ENCODE measurements around the gene NR1H3. TPM values are rescaled to one million over a fixed set of nuclear protein-coding genes. Genes with fewer than 3 reads are reported as not detected.

Gene NR1H3
- total and polyA plus RNA-seq, 12 donors: 15.4 to 246 (median 47.2) TPM

DNA sequence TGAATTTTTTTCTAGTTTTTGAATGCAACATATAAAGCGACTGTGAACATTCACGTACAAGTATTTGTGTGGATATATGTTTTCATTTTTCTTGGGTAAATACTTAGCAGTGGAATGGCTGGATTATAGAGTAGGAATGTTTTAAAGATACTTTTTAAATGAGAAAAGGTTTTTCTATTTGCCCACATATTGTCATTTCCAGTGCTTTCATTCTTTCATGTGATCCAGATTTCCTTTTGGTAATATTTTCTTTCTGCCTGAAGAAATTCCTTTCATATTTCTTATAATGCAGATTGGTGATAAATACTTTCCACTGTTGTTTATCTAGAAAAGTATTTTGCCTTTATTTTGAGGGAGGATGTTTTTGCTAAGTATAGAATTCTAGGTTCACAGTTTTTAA, 35.1 kb upstream of the NR1H3 start:
- H3K27ac ChIP-seq: no peak overlapping the region
- no peaks in the 10 kb centered on the region for H3K27me3 ChIP-seq
- WGBS, 4 donors: 94 to 96% (median 94%) methylated on average over 2 of the region's 2 CpGs
- no peak for DNase-seq
- H3K36me3 ChIP-seq (replicated peaks in 1 of 2): peaks cover 0 to 39% of the 10 kb centered on the region in 2 donors
- H3K9me3 ChIP-seq (replicated peaks in 1 of 3): no peaks in the 10 kb centered on the region
- peaks cover 6 to 20% of the 10 kb centered on the region in 2 donors for H3K4me1 ChIP-seq (replicated peaks in 1 of 2)
- intact Hi-C loops (cut with DNase I): no loop called here
- TF ChIP-seq, protein P1, sequence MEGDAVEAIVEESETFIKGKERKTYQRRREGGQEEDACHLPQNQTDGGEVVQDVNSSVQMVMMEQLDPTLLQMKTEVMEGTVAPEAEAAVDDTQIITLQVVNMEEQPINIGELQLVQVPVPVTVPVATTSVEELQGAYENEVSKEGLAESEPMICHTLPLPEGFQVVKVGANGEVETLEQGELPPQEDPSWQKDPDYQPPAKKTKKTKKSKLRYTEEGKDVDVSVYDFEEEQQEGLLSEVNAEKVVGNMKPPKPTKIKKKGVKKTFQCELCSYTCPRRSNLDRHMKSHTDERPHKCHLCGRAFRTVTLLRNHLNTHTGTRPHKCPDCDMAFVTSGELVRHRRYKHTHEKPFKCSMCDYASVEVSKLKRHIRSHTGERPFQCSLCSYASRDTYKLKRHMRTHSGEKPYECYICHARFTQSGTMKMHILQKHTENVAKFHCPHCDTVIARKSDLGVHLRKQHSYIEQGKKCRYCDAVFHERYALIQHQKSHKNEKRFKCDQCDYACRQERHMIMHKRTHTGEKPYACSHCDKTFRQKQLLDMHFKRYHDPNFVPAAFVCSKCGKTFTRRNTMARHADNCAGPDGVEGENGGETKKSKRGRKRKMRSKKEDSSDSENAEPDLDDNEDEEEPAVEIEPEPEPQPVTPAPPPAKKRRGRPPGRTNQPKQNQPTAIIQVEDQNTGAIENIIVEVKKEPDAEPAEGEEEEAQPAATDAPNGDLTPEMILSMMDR (IDR thresholded peaks at IDR 0.05): no peak
- TF ChIP-seq POLR2A (IDR thresholded peaks at IDR 0.05): no peak
- H3K4me3 ChIP-seq: no peak overlapping the region

DNA sequence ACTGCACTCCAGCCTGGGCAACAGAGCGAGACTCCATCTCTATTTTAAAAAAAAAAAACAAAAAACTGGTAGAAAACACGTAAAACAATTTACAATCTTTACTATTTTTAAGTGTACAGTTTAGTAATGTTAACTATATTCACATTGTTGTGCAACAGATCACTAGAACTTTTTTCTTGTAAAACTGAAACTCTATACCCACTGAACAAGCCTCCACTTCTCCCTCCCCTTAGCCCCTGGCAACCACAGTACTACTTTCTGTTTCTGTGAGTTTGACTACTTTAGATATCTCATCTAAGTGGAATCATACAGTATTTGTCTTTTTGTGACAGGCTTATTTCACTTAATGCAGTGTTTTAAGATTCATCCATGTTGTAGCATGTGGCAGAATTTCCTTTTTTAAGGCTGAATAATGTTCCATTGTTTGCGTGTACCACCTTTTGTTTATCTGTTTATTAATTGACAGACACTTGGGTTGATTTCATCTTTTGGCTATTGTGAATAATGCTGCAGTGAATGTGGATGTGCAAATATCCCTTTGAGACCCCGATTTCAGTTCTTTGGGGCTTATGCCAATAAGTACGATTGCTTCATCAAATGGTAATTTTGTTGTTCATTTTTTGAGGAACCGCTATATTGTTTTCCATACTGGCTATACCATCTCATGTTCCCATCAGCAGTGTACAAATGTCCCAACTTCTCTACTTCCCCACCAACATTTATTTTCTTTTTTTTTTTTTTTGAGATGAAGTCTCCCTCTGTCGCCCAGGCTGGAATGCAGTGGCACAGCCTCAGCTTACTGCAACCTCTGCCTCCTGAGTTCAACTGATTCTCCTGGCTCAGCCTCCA, 32.0 kb upstream of the NR1H3 start:
- H3K27me3 ChIP-seq: no peaks in the 10 kb centered on the region
- H3K9me3 ChIP-seq (replicated peaks in 1 of 3): no peaks in the 10 kb centered on the region
- peaks cover 0 to 22% of the 10 kb centered on the region in 2 donors for H3K36me3 ChIP-seq (replicated peaks in 1 of 2)
- H3K4me1 ChIP-seq (replicated peaks in 1 of 2): peaks cover 4 to 5% of the 10 kb centered on the region in 2 donors
- H3K27ac ChIP-seq: no peak overlapping the region
- intact Hi-C loops (cut with DNase I): no loop called here
- WGBS, 4 donors: 83 to 87% (median 83%) methylated on average over 7 of the region's 7 CpGs
- TF ChIP-seq POLR2A (IDR thresholded peaks at IDR 0.05): no peak
- H3K4me3 ChIP-seq: no peak overlapping the region
- no peak for DNase-seq

DNA sequence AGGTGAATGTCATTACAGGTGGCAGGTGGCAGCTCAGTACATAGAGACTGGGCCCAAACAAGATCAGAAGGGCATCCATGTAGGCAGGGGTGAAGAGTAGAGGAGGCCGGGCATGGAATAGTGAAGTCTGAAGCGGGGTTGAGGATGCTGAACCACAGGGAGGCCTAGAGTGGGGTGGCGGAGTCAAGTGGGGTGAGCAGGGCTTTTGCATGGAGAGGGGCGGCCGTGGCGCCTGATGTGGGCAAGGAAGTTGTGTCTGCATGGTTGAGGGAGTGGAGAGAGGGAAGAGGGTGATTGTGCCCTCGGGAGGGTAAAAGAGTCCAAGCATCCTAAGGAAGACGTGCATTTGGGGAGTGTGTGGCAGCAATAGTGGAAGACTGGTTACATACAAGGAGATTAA, 28.6 kb upstream of the NR1H3 start:
- intact Hi-C loops (cut with DNase I): no loop called here
- H3K27me3 ChIP-seq: no peaks in the 10 kb centered on the region
- no peak overlapping the region for H3K27ac ChIP-seq
- peaks cover 5 to 7% of the 10 kb centered on the region in 2 donors for H3K4me1 ChIP-seq (replicated peaks in 1 of 2)
- H3K9me3 ChIP-seq (replicated peaks in 1 of 3): no peaks in the 10 kb centered on the region
- H3K4me3 ChIP-seq: no peak overlapping the region
- H3K36me3 ChIP-seq (replicated peaks in 1 of 2): peaks cover 0 to 5% of the 10 kb centered on the region in 2 donors
- 89 to 97% (median 95%) methylated on average over 8 of the region's 8 CpGs for WGBS, 4 donors
- DNase-seq: no peak
- TF ChIP-seq POLR2A (IDR thresholded peaks at IDR 0.05): no peak
- TF ChIP-seq, protein P1 (IDR thresholded peaks at IDR 0.05): no peak

DNA sequence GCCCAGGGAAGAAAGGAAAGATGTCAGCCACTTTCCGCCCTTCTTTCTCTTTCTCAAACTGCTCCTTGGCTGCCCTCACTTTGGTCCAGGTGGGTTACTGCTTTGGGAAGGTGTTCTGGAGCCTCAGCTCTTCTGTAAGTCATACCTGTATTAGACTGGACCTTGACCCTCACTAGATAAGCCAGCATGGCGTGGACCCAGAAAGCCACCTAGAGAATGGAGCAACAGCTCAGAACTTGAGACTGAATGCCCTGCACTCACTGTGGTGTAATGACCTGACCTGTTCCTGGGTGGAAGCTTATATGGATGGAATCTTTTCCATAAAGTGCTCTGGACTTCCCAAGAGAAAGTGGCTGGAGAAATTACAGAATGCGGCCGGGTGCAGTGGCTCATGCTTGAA, 24.7 kb upstream of the NR1H3 start:
- WGBS, 4 donors: 92 to 96% (median 96%) methylated on average over 4 of the region's 4 CpGs
- H3K4me1 ChIP-seq (replicated peaks in 1 of 2): peaks cover 7 to 25% of the 10 kb centered on the region in 2 donors
- no peaks in the 10 kb centered on the region for H3K36me3 ChIP-seq (replicated peaks in 1 of 2)
- H3K4me3 ChIP-seq: no peak overlapping the region
- intact Hi-C loops (cut with DNase I): no loop called here
- TF ChIP-seq, protein P1 (IDR thresholded peaks at IDR 0.05): no peak
- no peak for TF ChIP-seq POLR2A (IDR thresholded peaks at IDR 0.05)
- H3K27ac ChIP-seq: peak overlapping the region in 2 of 5 donors; percentile 28 to 86
- no peaks in the 10 kb centered on the region for H3K9me3 ChIP-seq (replicated peaks in 1 of 3)
- H3K27me3 ChIP-seq: no peaks in the 10 kb centered on the region
- DNase-seq: no peak
